ENCODE results near the gene CDH12. TPM values are rescaled to one million over a fixed set of nuclear protein-coding genes. Genes with fewer than 3 reads are reported as not detected.

The CDH12 gene
- total and polyA plus RNA-seq, 10 of the 15 experiments (the other 5 are each of a cell fraction or from before 2014, with no cell fraction given): 0.03 to 0.16 TPM; not detected in 8

GRCh38 chr5:22842574-22842973 lies 10.6 kb downstream of the CDH12 start:
- TF ChIP-seq SMAD5 (IDR thresholded peaks at IDR 0.05; ENCODE audit: low read depth) (no peak), PAX5 (IDR thresholded peaks at IDR 0.05; ENCODE audit: borderline replicate concordance, low read depth, low read length) (no peak), ATF7 (IDR thresholded peaks at IDR 0.05; ENCODE audit: low read depth) (no peak), E2F8 (IDR thresholded peaks at IDR 0.05; ENCODE audit: low read depth, partially characterized antibody) (no peak), ETV6 (conservative IDR thresholded peaks at IDR 0.05 in 1 of 2, IDR thresholded peaks at IDR 0.05 in 1 of 2; ENCODE audit: borderline replicate concordance in 1 of 2, low read depth in 1 of 2) (no peak), PKNOX1 (IDR thresholded peaks at IDR 0.05) (no peak), RUNX3 (IDR thresholded peaks at IDR 0.05; ENCODE audit: low read length) (no peak), CEBPZ (IDR thresholded peaks at IDR 0.05; ENCODE audit: low read depth, low read length) (no peak), KLF5 (IDR thresholded peaks at IDR 0.05; ENCODE audit: partially characterized antibody) (no peak), PAX8 (IDR thresholded peaks at IDR 0.05) (no peak), LARP7 (IDR thresholded peaks at IDR 0.05) (no peak)
- SMC1A ChIA-PET (ENCODE audit: uncharacterized antibody, unreplicated experiment): no interaction called here
- H3K9me3 ChIP-seq (replicated peaks; ENCODE audit: control insufficient read depth, insufficient read depth, low read length): no peaks in the 10 kb centered on the region
- no peak overlapping the region for H3K27ac ChIP-seq (ENCODE audit: control insufficient read depth, insufficient read depth)
- no TSS peak for BruUV-seq (replicated peaks)
- POLR2A ChIA-PET: no interaction called here
- H3K36me3 ChIP-seq (ENCODE audit: control insufficient read depth in 2 of 2, insufficient read depth in 2 of 2, low read length in 1 of 2): no peaks in the 10 kb centered on the region
- CTCF ChIA-PET: no interaction called here
- ATAC-seq (no peak), DNase-seq (ENCODE audit: low read depth, low spot score) (no peak), FAIRE-seq (no peak)
- no peak overlapping the region for H3K4me2 ChIP-seq (ENCODE audit: control insufficient read depth, insufficient read depth)
- in situ Hi-C loops (cut with MboI): no loop called here
- no peaks in the 10 kb centered on the region for H3K27me3 ChIP-seq (replicated peaks in 1 of 2; ENCODE audit: control insufficient read depth in 2 of 2, insufficient read depth in 2 of 2, low read length in 1 of 2)
- H2AFZ ChIP-seq (ENCODE audit: control insufficient read depth, low read depth, low read length): no peak overlapping the region
- H3K79me2 ChIP-seq (ENCODE audit: control insufficient read depth, insufficient read depth, low read length): no peaks in the 10 kb centered on the region
- RAD21 ChIA-PET (ENCODE audit: unreplicated experiment): no interaction called here
- no peaks in the 10 kb centered on the region for H4K20me1 ChIP-seq (ENCODE audit: control insufficient read depth, insufficient read depth)
- no peak overlapping the region for H3K4me3 ChIP-seq
- H3K4me1 ChIP-seq (ENCODE audit: control insufficient read depth, insufficient read depth, low read length): no peaks in the 10 kb centered on the region
- H3K9ac ChIP-seq (ENCODE audit: control insufficient read depth, insufficient read depth, low read length): no peak overlapping the region
- 0% methylated on average over 2 of the region's 2 CpGs for WGBS (ENCODE audit: insufficient coverage, insufficient replicate concordance, low lambda C conversion rate, missing lambda C conversion rate)
- intact Hi-C loops (cut with micrococcal nuclease; ENCODE audit: unreplicated experiment): no loop called here

Measured in GM12878 (cell line).